ENCODE measurements around the gene SLC22A4.
A peak's percentile ranks its signal among the peaks of the same experiment; 100 is the strongest.

DNA sequence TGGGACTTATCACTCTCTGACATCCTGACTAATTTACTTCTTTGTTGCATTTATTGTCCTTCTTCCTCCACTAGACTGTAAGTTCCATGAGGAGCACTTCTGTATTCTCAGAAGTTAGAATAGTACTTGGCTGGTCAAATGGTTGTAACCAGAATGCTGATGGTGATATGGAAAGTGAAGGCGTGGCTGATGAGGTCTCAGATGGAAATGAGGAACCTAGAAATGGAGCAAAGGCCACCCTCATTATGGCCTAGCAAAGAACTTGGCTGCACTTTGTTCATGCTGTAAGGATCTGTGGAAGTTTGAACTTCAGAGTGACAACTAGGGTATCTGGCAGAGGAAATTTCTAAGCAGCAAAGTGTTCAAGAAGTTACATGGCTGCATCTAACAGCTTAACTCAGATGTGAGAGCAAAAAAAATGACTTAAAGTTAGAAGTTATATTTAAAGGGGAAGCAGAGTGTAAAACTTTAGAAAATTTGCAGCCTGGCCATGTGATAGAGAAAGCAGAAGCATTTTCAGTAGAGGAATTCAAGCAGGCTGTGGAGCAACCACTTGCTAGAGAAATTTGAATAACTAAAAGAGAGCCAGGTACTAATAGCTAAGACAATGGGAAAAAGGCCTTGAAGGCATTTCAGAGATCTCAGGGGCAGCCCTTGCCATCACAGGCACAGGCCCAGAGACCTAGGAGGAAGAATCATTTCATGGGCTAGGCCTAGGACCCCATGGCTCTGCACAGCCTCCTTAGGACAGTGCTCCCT lies 60.4 kb downstream of the SLC22A4 start:
- TF ChIP-seq, protein P1, sequence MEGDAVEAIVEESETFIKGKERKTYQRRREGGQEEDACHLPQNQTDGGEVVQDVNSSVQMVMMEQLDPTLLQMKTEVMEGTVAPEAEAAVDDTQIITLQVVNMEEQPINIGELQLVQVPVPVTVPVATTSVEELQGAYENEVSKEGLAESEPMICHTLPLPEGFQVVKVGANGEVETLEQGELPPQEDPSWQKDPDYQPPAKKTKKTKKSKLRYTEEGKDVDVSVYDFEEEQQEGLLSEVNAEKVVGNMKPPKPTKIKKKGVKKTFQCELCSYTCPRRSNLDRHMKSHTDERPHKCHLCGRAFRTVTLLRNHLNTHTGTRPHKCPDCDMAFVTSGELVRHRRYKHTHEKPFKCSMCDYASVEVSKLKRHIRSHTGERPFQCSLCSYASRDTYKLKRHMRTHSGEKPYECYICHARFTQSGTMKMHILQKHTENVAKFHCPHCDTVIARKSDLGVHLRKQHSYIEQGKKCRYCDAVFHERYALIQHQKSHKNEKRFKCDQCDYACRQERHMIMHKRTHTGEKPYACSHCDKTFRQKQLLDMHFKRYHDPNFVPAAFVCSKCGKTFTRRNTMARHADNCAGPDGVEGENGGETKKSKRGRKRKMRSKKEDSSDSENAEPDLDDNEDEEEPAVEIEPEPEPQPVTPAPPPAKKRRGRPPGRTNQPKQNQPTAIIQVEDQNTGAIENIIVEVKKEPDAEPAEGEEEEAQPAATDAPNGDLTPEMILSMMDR (IDR thresholded peaks at IDR 0.05): no peak
- TF ChIP-seq EP300 (IDR thresholded peaks at IDR 0.05) (no peak), POLR2AphosphoS5 (IDR thresholded peaks at IDR 0.05) (peak in 1 of 2 donors; percentile 13)

All from upper lobe of left lung (tissue), 4 donors.